SU-DHL-6 (cell line): Measurements from ENCODE around the gene EZH2.

Source experiments
- EZH2phosphoT487 ChIP-seq: fragments of 200-600 bp; sonication (generic), shearing (Covaris generic); conservative IDR thresholded peaks from 2 replicates; pipeline ENCODE4 v1.6.1; 2018; ENCODE audit warnings: mild to moderate bottlenecking, antibody characterized with exemption, low read length, moderate library complexity, mixed read lengths
- TF ChIP-seq, protein P1 (sequence below): fragments of 200-600 bp; sonication (generic); IDR thresholded peaks from one replicate; pipeline ENCODE4 v1.5.1; 2017; ENCODE audit warnings: antibody characterized with exemption, mild to moderate bottlenecking, low read length, moderate library complexity; ENCODE audit not compliant: insufficient read depth, poor library complexity, severe bottlenecking

DNA sequence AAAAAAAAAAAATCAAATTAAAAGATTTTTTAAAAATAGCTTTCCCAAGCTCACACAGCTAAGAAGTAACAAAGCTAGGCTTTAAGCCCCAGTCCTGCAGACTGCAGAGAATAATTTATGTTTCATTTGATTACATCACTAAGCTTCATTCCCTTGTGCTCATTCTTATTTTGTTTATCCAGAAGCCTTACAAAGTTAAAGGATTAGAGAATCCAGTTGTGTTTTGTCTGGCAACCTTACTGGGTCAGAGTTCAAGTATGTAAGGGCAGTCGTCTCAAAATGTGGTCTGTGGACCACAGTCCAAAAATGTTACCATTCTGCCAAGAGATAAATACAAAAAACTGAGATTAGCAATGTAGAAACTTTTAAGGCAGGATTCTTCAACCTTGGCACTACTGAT lies 32.1 kb upstream of the EZH2 start:
- TF ChIP-seq, protein P1, sequence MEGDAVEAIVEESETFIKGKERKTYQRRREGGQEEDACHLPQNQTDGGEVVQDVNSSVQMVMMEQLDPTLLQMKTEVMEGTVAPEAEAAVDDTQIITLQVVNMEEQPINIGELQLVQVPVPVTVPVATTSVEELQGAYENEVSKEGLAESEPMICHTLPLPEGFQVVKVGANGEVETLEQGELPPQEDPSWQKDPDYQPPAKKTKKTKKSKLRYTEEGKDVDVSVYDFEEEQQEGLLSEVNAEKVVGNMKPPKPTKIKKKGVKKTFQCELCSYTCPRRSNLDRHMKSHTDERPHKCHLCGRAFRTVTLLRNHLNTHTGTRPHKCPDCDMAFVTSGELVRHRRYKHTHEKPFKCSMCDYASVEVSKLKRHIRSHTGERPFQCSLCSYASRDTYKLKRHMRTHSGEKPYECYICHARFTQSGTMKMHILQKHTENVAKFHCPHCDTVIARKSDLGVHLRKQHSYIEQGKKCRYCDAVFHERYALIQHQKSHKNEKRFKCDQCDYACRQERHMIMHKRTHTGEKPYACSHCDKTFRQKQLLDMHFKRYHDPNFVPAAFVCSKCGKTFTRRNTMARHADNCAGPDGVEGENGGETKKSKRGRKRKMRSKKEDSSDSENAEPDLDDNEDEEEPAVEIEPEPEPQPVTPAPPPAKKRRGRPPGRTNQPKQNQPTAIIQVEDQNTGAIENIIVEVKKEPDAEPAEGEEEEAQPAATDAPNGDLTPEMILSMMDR, result no peak
- no peak for TF ChIP-seq EZH2phosphoT487
